ENCODE measurements around the gene COL27A1.
A peak's percentile ranks its signal among the peaks of the same experiment; 100 is the strongest.

COL27A1 gene

GRCh38 chr9:114289571-114290481 is 134.5 kb downstream of the COL27A1 start:
- no peak for DNase-seq

DNA sequence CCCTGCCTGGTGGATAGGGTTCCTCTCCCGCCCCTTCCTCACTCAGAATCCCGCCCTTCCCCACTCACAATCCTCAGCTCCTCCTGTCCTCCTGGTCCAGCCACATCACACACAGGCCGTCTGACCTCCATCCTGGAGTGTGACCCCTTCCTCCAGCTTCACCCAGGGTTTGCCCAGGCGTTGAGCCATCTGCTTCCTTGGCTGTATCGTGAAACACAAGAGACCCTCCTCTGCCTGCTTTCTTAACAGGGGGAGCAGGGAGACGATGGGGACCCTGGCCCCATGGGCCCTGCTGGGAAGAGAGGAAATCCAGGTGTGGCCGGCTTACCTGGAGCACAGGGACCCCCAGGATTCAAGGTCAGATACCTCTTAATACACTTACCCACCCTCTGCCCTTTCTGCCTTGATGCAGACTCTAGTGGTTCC is 135.2 kb downstream of the COL27A1 start:
- no peak for DNase-seq

GRCh38 chr9:114291064-114291474 is 135.7 kb downstream of the COL27A1 start:
- peak; percentile 34 for DNase-seq

GRCh38 chr9:114291886-114292590 is 136.7 kb downstream of the COL27A1 start:
- no peak for DNase-seq

GRCh38 chr9:114294664-114295063 is 139.3 kb downstream of the COL27A1 start:
- no peak for DNase-seq

DNA sequence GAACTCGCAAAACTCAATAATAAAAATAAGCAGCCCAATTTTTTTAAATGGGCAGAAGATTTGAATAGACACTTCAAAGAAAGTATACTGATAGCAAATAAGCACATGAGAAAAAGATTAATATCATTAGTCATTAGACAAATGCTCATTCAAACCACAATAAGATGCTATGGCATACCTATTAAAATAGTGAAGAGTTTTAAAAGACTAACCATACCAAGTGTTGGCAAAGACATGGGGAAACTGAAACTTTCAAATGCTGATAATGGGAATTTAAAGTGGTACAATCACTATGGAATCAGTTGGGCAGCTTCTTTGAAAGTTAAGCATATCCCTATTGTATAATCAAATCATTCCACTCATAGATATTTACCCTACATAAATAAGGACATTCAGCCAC is 141.0 kb downstream of the COL27A1 start:
- no peak for DNase-seq

- no peak for DNase-seq
Measured at GRCh38 chr9:114299286-114300152, 144.2 kb downstream of the COL27A1 start.

GRCh38 chr9:114300153-114300845 is 145.0 kb downstream of the COL27A1 start:
- no peak for DNase-seq

DNA sequence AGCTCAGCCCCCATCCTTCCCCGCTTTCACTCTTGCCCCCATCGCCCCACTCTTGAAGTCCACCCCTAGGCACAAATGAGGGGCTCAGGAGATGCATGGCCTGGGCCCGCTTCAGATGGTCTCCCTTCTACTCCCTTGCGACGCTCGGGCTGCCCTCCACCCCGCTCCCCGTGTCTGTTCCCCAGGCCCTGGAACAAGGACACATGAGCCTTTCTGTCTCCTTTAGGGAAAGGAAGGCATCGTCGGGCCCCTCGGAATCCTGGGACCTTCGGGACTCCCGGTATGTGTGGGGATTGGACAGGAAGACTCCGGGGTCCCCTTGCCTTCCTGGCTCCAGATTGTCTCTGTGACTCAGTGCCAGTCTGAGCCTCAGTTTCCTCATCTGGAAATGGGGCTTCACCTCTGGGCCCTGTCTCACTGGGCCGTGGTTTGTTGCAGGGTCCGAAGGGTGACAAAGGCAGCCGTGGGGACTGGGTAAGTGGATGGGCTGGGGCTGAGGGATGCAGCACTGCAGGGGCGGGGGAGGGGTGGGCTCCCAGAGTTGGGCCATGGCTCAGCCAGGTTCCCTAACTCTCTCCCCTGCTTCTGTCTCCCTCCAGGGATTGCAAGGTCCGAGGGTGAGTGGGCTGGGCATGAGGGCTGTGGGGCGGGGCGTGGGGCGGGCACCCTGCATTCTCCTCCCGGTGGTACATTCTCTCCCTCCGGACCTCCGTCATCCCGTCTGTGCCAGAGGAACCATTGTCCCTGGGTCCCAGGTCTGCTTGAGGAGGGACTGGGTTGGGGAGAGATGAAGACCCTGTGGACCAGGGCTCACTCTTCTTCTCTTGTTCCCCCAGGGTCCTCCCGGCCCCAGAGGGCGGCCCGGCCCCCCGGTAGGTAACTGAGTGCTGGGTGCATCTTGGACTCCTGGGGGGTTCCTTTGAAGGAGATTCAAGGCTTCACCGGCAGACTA is 145.8 kb downstream of the COL27A1 start:
- no peak for DNase-seq

GRCh38 chr9:114301798-114302565 is 146.6 kb downstream of the COL27A1 start:
- DNase-seq: no peak

GRCh38 chr9:114302727-114303126 is 147.4 kb downstream of the COL27A1 start:
- DNase-seq: no peak

GRCh38 chr9:114303571-114303970 is 148.2 kb downstream of the COL27A1 start:
- no peak for DNase-seq

- DNase-seq: no peak
Measured at GRCh38 chr9:114303977-114304376, 148.6 kb downstream of the COL27A1 start.

DNA sequence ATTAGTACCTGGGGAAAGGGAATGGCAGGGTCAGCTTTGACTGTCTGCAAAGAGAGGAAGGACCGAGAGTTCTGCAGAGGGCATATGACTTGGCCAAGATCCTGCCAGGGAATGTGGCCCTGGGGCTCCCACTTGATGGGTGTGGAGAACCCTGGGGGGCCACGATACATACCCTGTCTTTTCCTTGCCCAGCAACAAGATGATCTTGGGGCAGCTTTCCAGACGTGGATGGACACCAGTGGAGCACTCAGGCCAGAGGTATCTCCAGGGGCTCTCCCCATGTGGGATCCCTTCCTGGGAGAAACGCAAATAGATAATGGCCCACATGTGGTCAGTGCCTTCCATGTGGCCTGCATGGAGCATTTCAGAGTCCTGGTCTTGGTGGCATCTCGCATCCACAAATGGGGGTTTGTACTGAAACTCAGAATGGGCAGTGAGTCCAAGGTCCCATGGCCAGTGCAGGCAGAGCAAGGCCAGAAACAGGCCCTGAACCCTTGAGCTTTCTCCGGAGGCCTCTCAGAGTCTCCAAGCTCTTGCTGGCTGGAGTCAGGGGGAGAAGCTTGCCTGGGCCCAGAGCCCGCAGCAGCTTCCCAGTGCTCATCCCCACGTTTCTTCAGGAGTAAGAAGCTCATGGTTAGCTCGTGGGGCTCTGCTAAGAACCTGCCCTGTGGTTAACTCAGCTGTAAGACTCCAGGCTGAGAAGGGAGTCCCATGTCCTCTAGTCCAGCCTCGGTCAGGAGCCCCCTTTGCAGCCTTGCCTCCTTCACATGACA is 149.3 kb downstream of the COL27A1 start:
- DNase-seq: no peak

GRCh38 chr9:114307899-114308267 is 152.5 kb downstream of the COL27A1 start:
- no peak for DNase-seq

- DNase-seq: no peak
Measured at GRCh38 chr9:114308361-114308950, 153.1 kb downstream of the COL27A1 start.

- no peak for DNase-seq
Measured at GRCh38 chr9:114309096-114309495, 153.8 kb downstream of the COL27A1 start.

DNA sequence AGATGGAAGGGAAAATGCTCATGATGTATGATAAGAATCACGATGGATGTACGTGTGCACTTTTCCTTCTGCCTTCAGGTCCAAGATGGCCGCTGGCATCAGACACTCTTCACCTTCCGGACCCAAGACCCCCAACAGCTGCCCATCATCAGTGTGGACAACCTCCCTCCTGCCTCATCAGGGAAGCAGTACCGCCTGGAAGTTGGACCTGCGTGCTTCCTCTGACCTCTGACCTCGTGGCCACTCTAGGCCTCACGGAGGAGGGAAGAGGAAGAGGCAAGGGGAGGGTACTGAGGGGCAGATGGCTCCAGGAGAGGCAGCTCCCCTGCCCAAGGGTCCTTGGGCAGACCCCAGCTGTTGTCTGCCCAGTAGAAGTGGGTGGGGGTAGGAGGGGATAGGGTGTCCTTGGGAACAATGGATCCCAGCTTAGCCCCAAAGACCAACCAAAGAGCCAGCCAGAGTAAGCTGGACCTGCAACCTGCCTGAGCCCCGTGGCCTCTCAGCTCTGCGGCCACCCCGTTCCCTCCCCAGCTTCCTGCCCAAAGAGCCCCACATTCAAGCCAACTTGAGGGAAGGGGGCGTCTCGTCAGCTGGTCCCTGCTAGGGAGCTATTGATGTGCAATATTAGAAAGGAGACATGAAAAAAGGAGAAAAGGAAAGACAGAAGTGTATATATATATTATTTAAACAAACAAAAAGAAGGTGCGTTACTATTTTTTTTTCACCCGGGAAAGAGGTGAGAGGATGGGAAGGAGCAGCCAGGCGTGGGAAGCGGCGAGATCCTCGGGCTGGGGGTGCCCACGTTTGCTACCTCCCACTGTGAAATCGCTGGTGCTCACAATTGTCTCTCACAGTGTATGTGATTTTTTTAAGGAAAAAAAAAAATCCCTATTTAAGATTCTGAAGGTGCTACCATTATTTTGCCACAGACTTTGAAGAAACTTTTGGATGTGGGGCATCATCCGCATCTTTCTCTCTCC is 155.4 kb downstream of the COL27A1 start:
- DNase-seq: no peak

Measured in NCI-H1105 treated with DMSO at 0.1 percent for 48 hours (cell line).